NCI-H1417 (cell line): ENCODE measurements around the gene ASTN2.

Experiments
- DNase-seq, 3 experiments: peaks; one replicate each; lab custom pipeline; 2025; lab: John Stamatoyannopoulos, UW

ASTN2 gene

GRCh38 chr9:116958881-116959280, 456.0 kb downstream of the ASTN2 start:
- no peak for DNase-seq

GRCh38 chr9:116954731-116955130, 460.1 kb downstream of the ASTN2 start:
- no peak for DNase-seq

GRCh38 chr9:116953271-116953670, 461.6 kb downstream of the ASTN2 start:
- no peak for DNase-seq

GRCh38 chr9:116952436-116952810, 462.4 kb downstream of the ASTN2 start:
- DNase-seq = peak in 1 of 3 experiments; percentile 22

GRCh38 chr9:116951588-116952435, 463.0 kb downstream of the ASTN2 start:
- no peak for DNase-seq

- no peak for DNase-seq
These were observed 469.0 kb downstream of the ASTN2 start for GRCh38 chr9:116945817-116946216.

GRCh38 chr9:116944714-116945534, 469.9 kb downstream of the ASTN2 start:
- DNase-seq = no peak

- no peak for DNase-seq
These were observed 470.9 kb downstream of the ASTN2 start for GRCh38 chr9:116943970-116944369.

GRCh38 chr9:116942593-116943061, 472.2 kb downstream of the ASTN2 start:
- DNase-seq = no peak

- DNase-seq = no peak
These were observed 473.6 kb downstream of the ASTN2 start for GRCh38 chr9:116941266-116941665.

- DNase-seq = no peak
These were observed 474.1 kb downstream of the ASTN2 start for GRCh38 chr9:116940614-116941215.

- DNase-seq = no peak
These were observed 475.2 kb downstream of the ASTN2 start for GRCh38 chr9:116939614-116940013.

GRCh38 chr9:116939161-116939560, 475.7 kb downstream of the ASTN2 start:
- DNase-seq = no peak

- DNase-seq = no peak
These were observed 477.5 kb downstream of the ASTN2 start for GRCh38 chr9:116937361-116937760.

- no peak for DNase-seq
These were observed 479.5 kb downstream of the ASTN2 start for GRCh38 chr9:116935149-116935897.

- DNase-seq = peak in 1 of 3 experiments; percentile 63
These were observed 480.7 kb downstream of the ASTN2 start for GRCh38 chr9:116934131-116934530.

- DNase-seq = peak in 1 of 3 experiments; percentile 14
These were observed 481.6 kb downstream of the ASTN2 start for GRCh38 chr9:116933251-116933650.

- no peak for DNase-seq
These were observed 485.2 kb downstream of the ASTN2 start for GRCh38 chr9:116929621-116930020.

GRCh38 chr9:116928884-116929283, 486.0 kb downstream of the ASTN2 start:
- DNase-seq = peak in 1 of 3 experiments; percentile 43

GRCh38 chr9:116928289-116928688, 486.6 kb downstream of the ASTN2 start:
- no peak for DNase-seq

- no peak for DNase-seq
These were observed 487.1 kb downstream of the ASTN2 start for GRCh38 chr9:116927726-116928125.

- no peak for DNase-seq
These were observed 489.7 kb downstream of the ASTN2 start for GRCh38 chr9:116925121-116925520.
